Keratinocyte (primary cell): ENCODE results near the gene APEX2. TPM values are rescaled to one million over a fixed set of nuclear protein-coding genes. Genes with fewer than 3 reads are reported as not detected.

Experiments
- DNase-seq: peaks from one replicate; pipeline ENCODE4 v3.0.0-alpha.2; 2011; ENCODE audit warnings: low read depth, missing footprints, low spot score
- FAIRE-seq: peaks from 2 replicates; lab custom pipeline; 2011; peaks lifted over from hg19 to GRCh38; lab: Jason Lieb, UNC
- H2AFZ ChIP-seq: 2 replicates; pipeline ENCODE4 v1.6.0; 2012; ENCODE audit warnings: low read length, control low read depth, inconsistent platforms; ENCODE audit not compliant: control insufficient read depth
- H3K27ac ChIP-seq: 2 replicates; pipeline ENCODE4 v1.5.1; 2011; ENCODE audit warnings: low read length; ENCODE audit not compliant: control insufficient read depth, insufficient read depth
- H3K27me3 ChIP-seq: 3 replicates; pipeline ENCODE4 v1.6.0; 2011; ENCODE audit warnings: low read length; ENCODE audit not compliant: control insufficient read depth, insufficient read depth; ENCODE audit errors: extremely low read depth
- H3K36me3 ChIP-seq, 2 experiments: 2 replicates in 1 of 2; 3 replicates in 1 of 2; pipeline ENCODE4 v1.5.1; 2011; ENCODE audit warnings: low read length in 2 of 2, mild to moderate bottlenecking in 1 of 2; ENCODE audit not compliant: control insufficient read depth in 2 of 2, insufficient read depth in 2 of 2; ENCODE audit errors: extremely low read depth in 1 of 2
- H3K4me1 ChIP-seq: 3 replicates; pipeline ENCODE4 v1.5.1; 2011; ENCODE audit warnings: low read length; ENCODE audit not compliant: control insufficient read depth, insufficient read depth; ENCODE audit errors: extremely low read depth
- H3K4me2 ChIP-seq: 3 replicates; pipeline ENCODE4 v1.6.0; 2011; ENCODE audit warnings: low read depth, low read length; ENCODE audit not compliant: control insufficient read depth, insufficient read depth; ENCODE audit errors: extremely low read depth
- H3K4me3 ChIP-seq, 3 experiments: fragments of 200-600 bp in 1 of 3; sonication (generic) in 1 of 3; 2 replicates in 2 of 3; 3 replicates in 1 of 3; pipeline ENCODE4 v1.5.1; 2011 to 2016; ENCODE audit warnings: low read length in 3 of 3, mild to moderate bottlenecking in 3 of 3, control low read depth in 2 of 3, inconsistent platforms in 1 of 3, low read depth in 1 of 3, mixed read lengths in 1 of 3, mixed run types in 1 of 3, moderate library complexity in 1 of 3; ENCODE audit not compliant: control insufficient read depth in 2 of 3, insufficient read depth in 2 of 3; ENCODE audit errors: extremely low read depth in 1 of 3
- H3K79me2 ChIP-seq: 2 replicates; pipeline ENCODE4 v1.6.0; 2012; ENCODE audit warnings: low read length; ENCODE audit not compliant: control insufficient read depth, insufficient read depth
- H3K9ac ChIP-seq: 3 replicates; pipeline ENCODE4 v1.6.0; 2011; ENCODE audit warnings: low read length; ENCODE audit not compliant: control insufficient read depth, insufficient read depth; ENCODE audit errors: extremely low read depth
- H3K9me1 ChIP-seq: 3 replicates; pipeline ENCODE4 v1.6.0; 2011; ENCODE audit warnings: low read length; ENCODE audit not compliant: control insufficient read depth, insufficient read depth; ENCODE audit errors: extremely low read depth
- H3K9me3 ChIP-seq: 2 replicates; pipeline ENCODE4 v1.5.1; 2012; ENCODE audit warnings: low read depth, low read length; ENCODE audit not compliant: control insufficient read depth
- H4K20me1 ChIP-seq: 3 replicates; pipeline ENCODE4 v1.6.0; 2011; ENCODE audit warnings: low read length; ENCODE audit not compliant: control insufficient read depth, insufficient read depth; ENCODE audit errors: extremely low read depth
- EZH2 ChIP-seq: IDR thresholded peaks from one replicate; pipeline ENCODE4 v1.6.1; 2012; ENCODE audit warnings: inconsistent platforms, mild to moderate bottlenecking, low read length, moderate library complexity
- dilution Hi-C: fragments of 300-500 bp; cut with MboI; formaldehyde crosslinking; loops from one replicate; pipeline ENCODE4 v1.7.0; 2020; ENCODE audit warnings: low sequenced_read_pairs; ENCODE audit not compliant: extremely low pct_ligation_motif_present
- polyA minus RNA-seq, 3 experiments: library from RNA; depleted of rRNA, polyadenylated mRNA; stranded (reverse); fragments of >200 nt; gene quantifications; 1 replicate in 1 of 3; 2 replicates in 1 of 3; 3 replicates in 1 of 3; pipeline ENCODE4 v1.2.3, GENCODE V29; 2011
- polyA plus RNA-seq, 5 experiments: library from polyadenylated mRNA; depleted of rRNA in 3 of 5; stranded (reverse) in 3 of 5; stranded (forward) in 1 of 5; unstranded in 1 of 5; fragments of >200 nt; gene quantifications; 1 replicate in 1 of 5; 2 replicates in 3 of 5; 3 replicates in 1 of 5; pipeline versions ENCODE4 v1.2.1 to v1.2.3, GENCODE V29; 2011 to 2012; ENCODE audit warnings: missing spikeins in 2 of 5, low read depth in 1 of 5, low replicate concordance in 1 of 5
- TF ChIP-seq, protein P1 (sequence below), 3 experiments: IDR thresholded peaks in 1 of 3; conservative IDR thresholded peaks in 1 of 3; optimal IDR thresholded peaks in 1 of 3; 2 replicates in 2 of 3; 3 replicates in 1 of 3; pipeline versions ENCODE3 to v1.5.1; 2011; ENCODE audit warnings: low read length in 3 of 3, mild to moderate bottlenecking in 3 of 3, moderate library complexity in 2 of 3, control low read depth in 1 of 3, inconsistent platforms in 1 of 3; ENCODE audit not compliant: insufficient read depth in 2 of 3; ENCODE audit errors: extremely low read depth in 1 of 3

APEX2 gene, protein sequence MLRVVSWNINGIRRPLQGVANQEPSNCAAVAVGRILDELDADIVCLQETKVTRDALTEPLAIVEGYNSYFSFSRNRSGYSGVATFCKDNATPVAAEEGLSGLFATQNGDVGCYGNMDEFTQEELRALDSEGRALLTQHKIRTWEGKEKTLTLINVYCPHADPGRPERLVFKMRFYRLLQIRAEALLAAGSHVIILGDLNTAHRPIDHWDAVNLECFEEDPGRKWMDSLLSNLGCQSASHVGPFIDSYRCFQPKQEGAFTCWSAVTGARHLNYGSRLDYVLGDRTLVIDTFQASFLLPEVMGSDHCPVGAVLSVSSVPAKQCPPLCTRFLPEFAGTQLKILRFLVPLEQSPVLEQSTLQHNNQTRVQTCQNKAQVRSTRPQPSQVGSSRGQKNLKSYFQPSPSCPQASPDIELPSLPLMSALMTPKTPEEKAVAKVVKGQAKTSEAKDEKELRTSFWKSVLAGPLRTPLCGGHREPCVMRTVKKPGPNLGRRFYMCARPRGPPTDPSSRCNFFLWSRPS
- 28.0 to 29.0 TPM (median 28.9 TPM) in 3 replicates for polyA plus RNA-seq
- polyA plus RNA-seq (2011; ENCODE audit: low read depth): 5.3 TPM
- polyA plus RNA-seq (2011; cell fraction: cytosol; rRNA removed): 15.3 and 20.5 TPM in 2 replicates
- polyA plus RNA-seq (2011; cell fraction: nucleus; rRNA removed): 21.5 and 23.1 TPM in 2 replicates
- 14.5 and 21.1 TPM in 2 replicates for polyA plus RNA-seq (2012; ENCODE audit: low replicate concordance)
- polyA minus RNA-seq: 21.7 to 29.3 TPM (median 26.1 TPM) in 3 replicates
- 24.4 TPM for polyA minus RNA-seq (2011; cell fraction: cytosol; rRNA and poly(A)+ RNA removed)
- 10.8 and 17.8 TPM in 2 replicates for polyA minus RNA-seq (2011; cell fraction: nucleus; rRNA and poly(A)+ RNA removed)

DNA sequence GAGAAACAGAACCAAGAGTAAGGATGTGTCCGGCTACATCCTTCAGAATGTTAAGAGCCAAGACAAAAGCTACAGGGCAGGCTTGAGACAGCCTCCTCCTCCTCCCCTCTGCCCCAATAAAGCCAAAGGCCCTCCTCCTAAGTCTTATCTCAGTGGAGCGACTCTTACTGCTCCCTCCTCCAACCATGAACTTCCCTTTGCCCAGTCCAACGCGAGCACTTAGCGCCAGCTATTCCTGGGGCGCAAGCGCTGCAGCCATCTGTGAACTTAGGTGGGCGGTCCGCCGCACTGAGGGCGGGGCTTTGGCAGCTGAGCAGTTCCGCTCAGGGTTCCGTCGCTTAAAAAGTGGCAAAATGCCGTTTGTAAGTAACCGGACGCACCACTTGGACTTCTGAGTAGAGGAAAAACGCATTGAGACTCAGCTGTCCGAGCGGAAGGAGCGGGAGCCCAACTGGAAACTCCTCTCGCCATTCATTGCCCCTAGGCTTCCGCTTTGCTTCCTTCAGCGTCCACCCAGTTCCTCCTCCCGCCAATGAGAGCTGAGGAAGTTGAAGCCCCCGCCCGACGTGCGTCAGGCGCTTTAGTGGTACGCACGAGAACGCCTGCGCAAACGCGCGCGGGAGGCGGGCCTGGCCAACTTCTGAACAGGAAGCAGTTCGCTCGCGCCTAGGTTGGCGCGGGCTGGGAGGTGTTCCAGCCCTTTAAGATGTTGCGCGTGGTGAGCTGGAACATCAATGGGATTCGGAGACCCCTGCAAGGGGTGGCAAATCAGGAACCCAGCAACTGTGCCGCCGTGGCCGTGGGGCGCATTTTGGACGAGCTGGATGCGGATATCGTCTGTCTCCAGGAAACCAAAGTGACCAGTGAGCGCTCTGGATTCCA lies at the start of gene APEX2:
Gene APEX2, plus strand, starts transcription at position 647 of the 882 bp plus-strand sequence. Its CDS starts 60 bp downstream, at position 707.
- FAIRE-seq (peak; percentile 84), DNase-seq (no peak)
- peak within 1 kb of the TSS; percentile 80 for H3K4me2 ChIP-seq
- H3K27me3 ChIP-seq: no peaks in the 10 kb centered on the region
- no peak for TF ChIP-seq EZH2
- TF ChIP-seq, protein P1, sequence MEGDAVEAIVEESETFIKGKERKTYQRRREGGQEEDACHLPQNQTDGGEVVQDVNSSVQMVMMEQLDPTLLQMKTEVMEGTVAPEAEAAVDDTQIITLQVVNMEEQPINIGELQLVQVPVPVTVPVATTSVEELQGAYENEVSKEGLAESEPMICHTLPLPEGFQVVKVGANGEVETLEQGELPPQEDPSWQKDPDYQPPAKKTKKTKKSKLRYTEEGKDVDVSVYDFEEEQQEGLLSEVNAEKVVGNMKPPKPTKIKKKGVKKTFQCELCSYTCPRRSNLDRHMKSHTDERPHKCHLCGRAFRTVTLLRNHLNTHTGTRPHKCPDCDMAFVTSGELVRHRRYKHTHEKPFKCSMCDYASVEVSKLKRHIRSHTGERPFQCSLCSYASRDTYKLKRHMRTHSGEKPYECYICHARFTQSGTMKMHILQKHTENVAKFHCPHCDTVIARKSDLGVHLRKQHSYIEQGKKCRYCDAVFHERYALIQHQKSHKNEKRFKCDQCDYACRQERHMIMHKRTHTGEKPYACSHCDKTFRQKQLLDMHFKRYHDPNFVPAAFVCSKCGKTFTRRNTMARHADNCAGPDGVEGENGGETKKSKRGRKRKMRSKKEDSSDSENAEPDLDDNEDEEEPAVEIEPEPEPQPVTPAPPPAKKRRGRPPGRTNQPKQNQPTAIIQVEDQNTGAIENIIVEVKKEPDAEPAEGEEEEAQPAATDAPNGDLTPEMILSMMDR (optimal IDR thresholded peaks at IDR 0.05 in 1 of 3, IDR thresholded peaks at IDR 0.05 in 1 of 3, conservative IDR thresholded peaks at IDR 0.05 in 1 of 3; ENCODE audit: extremely low read depth in 1 of 3, insufficient read depth in 2 of 3, low read length in 3 of 3): no peak
- H2AFZ ChIP-seq: peak within 1 kb of the TSS; percentile 91
- H3K9me3 ChIP-seq: no peaks in the 10 kb centered on the region
- H3K4me3 ChIP-seq: peak within 1 kb of the TSS; percentile 57 to 81 (median 78)
- dilution Hi-C loops: no loop called here
- peak within 1 kb of the TSS; percentile 86 for H3K9ac ChIP-seq
- peak within 1 kb of the TSS; percentile 88 for H3K27ac ChIP-seq
- H4K20me1 ChIP-seq: no peaks in the 10 kb centered on the region
- peaks cover 2 to 9% of the 10 kb centered on the region in 2 experiments for H3K36me3 ChIP-seq
- H3K79me2 ChIP-seq: peaks cover 24% of the 10 kb centered on the region
- H3K9me1 ChIP-seq: no peaks in the 10 kb centered on the region
- peaks cover 6% of the 10 kb centered on the region for H3K4me1 ChIP-seq

DNA sequence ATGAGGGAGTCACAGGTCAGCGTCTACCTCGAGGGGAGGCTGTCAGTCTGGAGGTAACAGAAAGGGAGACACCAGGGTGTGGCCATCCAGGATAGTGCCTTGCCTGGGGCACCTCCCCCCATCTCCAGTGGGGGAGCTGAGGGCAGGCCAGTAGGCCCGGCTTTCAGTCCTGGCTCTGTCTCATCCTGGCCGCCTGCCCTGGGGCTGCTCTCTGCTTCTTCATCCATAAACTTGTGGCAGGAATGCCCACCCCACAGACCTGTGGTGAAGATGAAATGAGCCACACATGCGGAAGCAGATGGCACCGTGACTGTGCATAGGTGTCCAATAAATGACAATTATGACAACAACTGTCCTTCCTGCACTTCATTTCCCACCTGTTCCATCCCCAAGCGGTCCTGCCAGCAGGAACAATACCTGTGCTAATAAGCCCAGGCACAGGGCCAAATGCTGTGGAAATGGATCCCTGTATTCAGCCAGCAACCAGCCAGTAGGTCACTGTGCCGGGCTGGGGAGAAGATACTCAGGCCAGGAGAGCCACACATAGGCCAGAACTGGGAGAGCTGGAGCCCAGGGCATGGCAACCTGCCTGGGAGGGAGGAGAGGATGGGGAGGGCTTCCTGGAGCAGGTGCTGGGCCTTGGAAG lies 49.3 kb upstream of the APEX2 start:
- no peak for DNase-seq
- Histone ChIP-seq H3K36me3 (no peaks in the 10 kb centered on the region), H3K79me2 (no peaks in the 10 kb centered on the region), H3K9me1 (no peaks in the 10 kb centered on the region), H3K27me3 (no peaks in the 10 kb centered on the region), H3K4me3 (no peak overlapping the region), H2AFZ (no peak overlapping the region), H3K9me3 (no peaks in the 10 kb centered on the region), H3K9ac (no peak overlapping the region), H3K27ac (no peak overlapping the region), H3K4me1 (no peaks in the 10 kb centered on the region), H3K4me2 (no peak overlapping the region), H4K20me1 (no peaks in the 10 kb centered on the region)
- TF ChIP-seq, protein P1 (optimal IDR thresholded peaks at IDR 0.05 in 1 of 3, IDR thresholded peaks at IDR 0.05 in 1 of 3, conservative IDR thresholded peaks at IDR 0.05 in 1 of 3; ENCODE audit: extremely low read depth in 1 of 3, insufficient read depth in 2 of 3, low read length in 3 of 3): no peak
- no peak for TF ChIP-seq EZH2
- no peak for FAIRE-seq
- dilution Hi-C loops: no loop called here
